HEK293 (cell line): ENCODE measurements around the gene SYT5.
"Not testable (repeated sequence)": the region's sequence is repeated elsewhere in the genome, so short reads cannot be mapped to it uniquely, and the experiment has no call there.

Source experiments
- GLI4 ChIP-seq: fragments of 450-650 bp; formaldehyde crosslinking; IDR thresholded peaks from 2 replicates; pipeline ENCODE4 v1.5.1; 2016; ENCODE audit warnings: missing biosample characterization, missing genetic modification characterization
- KLF16 ChIP-seq: fragments of 450-650 bp; formaldehyde crosslinking; IDR thresholded peaks from 2 replicates; pipeline ENCODE4 v1.5.1; 2017; ENCODE audit warnings: missing biosample characterization, missing genetic modification characterization
- KLF7 ChIP-seq: fragments of 450-650 bp; formaldehyde crosslinking; IDR thresholded peaks from 2 replicates; pipeline ENCODE4 v1.5.1; 2016; ENCODE audit warnings: missing biosample characterization, missing genetic modification characterization, borderline replicate concordance
- TCF7L2 ChIP-seq: IDR thresholded peaks from 2 replicates; pipeline ENCODE4 v1.6.1; 2011; ENCODE audit warnings: low read depth, mild to moderate bottlenecking, inconsistent platforms, low read length, moderate library complexity, borderline replicate concordance
- ZNF138 ChIP-seq: fragments of 450-650 bp; formaldehyde crosslinking; IDR thresholded peaks from 2 replicates; pipeline ENCODE4 v1.5.1; 2016; ENCODE audit warnings: missing biosample characterization, missing genetic modification characterization, borderline replicate concordance
- ZNF175 ChIP-seq: fragments of 450-650 bp; formaldehyde crosslinking; IDR thresholded peaks from 2 replicates; pipeline ENCODE4 v1.5.1; 2016; ENCODE audit warnings: missing biosample characterization, missing genetic modification characterization
- ZNF23 ChIP-seq: fragments of 450-650 bp; formaldehyde crosslinking; IDR thresholded peaks from 2 replicates; pipeline ENCODE4 v1.5.1; 2016; ENCODE audit warnings: missing biosample characterization, missing genetic modification characterization, borderline replicate concordance
- ZNF311 ChIP-seq: fragments of 450-650 bp; formaldehyde crosslinking; IDR thresholded peaks from 2 replicates; pipeline ENCODE4 v1.5.1; 2017; ENCODE audit warnings: missing biosample characterization, missing genetic modification characterization, borderline replicate concordance
- ZNF549 ChIP-seq: fragments of 450-650 bp; IDR thresholded peaks from 2 replicates; pipeline ENCODE4 v1.5.1; 2018; ENCODE audit warnings: missing biosample characterization, missing genetic modification characterization, mild to moderate bottlenecking, inconsistent platforms, moderate library complexity
- ZNF624 ChIP-seq: fragments of 450-650 bp; formaldehyde crosslinking; IDR thresholded peaks from 2 replicates; pipeline ENCODE4 v1.5.1; 2017; ENCODE audit warnings: missing biosample characterization, missing genetic modification characterization
- TF ChIP-seq, protein P1 (sequence below): fragments of 450-650 bp; formaldehyde crosslinking; IDR thresholded peaks from 2 replicates; pipeline ENCODE4 v1.5.1; 2016; ENCODE audit warnings: missing biosample characterization, missing genetic modification characterization
- TF ChIP-seq, protein P2 (sequence below): fragments of 450-650 bp; formaldehyde crosslinking; IDR thresholded peaks from 2 replicates; pipeline ENCODE4 v1.5.1; 2016; ENCODE audit warnings: missing biosample characterization, missing genetic modification characterization, low read depth
- TF ChIP-seq, protein P3 (sequence below): fragments of 450-650 bp; formaldehyde crosslinking; IDR thresholded peaks from 2 replicates; pipeline ENCODE4 v1.5.1; 2016; ENCODE audit warnings: missing biosample characterization, missing genetic modification characterization

DNA sequence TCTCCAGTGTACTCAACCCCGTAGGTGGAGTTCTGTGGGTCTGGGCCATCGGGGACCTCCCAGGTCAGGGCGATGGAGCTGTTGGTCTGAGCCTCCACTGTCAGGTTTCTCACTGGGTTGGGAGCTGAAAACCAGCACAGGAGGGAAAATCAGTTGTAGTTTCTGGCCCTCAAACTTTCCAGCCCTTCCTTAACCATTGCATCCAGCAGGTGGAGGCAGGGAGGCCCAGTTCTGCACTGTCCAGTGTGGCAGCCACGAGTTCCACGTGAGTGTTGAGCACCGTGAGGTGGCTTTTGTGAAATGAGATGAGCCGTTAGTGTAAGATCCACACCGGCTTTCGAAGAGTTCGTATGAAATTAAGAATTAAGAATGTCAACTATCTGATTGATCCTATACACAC is 22.1 kb upstream of the SYT5 start:
- TF ChIP-seq ZNF311 (tag by site-specific recombination); ZNF624; KLF7; ZNF138 (tag by site-specific recombination); ZNF175; ZNF23 (tag by site-specific recombination); GLI4 (tag by site-specific recombination); TCF7L2; ZNF549 (tag by site-specific recombination); KLF16 (tag by site-specific recombination): not testable (repeated sequence)
- TF ChIP-seq, protein P1, sequence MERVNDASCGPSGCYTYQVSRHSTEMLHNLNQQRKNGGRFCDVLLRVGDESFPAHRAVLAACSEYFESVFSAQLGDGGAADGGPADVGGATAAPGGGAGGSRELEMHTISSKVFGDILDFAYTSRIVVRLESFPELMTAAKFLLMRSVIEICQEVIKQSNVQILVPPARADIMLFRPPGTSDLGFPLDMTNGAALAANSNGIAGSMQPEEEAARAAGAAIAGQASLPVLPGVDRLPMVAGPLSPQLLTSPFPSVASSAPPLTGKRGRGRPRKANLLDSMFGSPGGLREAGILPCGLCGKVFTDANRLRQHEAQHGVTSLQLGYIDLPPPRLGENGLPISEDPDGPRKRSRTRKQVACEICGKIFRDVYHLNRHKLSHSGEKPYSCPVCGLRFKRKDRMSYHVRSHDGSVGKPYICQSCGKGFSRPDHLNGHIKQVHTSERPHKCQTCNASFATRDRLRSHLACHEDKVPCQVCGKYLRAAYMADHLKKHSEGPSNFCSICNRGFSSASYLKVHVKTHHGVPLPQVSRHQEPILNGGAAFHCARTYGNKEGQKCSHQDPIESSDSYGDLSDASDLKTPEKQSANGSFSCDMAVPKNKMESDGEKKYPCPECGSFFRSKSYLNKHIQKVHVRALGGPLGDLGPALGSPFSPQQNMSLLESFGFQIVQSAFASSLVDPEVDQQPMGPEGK (tag by site-specific recombination), result not testable (repeated sequence)
- TF ChIP-seq, protein P2, sequence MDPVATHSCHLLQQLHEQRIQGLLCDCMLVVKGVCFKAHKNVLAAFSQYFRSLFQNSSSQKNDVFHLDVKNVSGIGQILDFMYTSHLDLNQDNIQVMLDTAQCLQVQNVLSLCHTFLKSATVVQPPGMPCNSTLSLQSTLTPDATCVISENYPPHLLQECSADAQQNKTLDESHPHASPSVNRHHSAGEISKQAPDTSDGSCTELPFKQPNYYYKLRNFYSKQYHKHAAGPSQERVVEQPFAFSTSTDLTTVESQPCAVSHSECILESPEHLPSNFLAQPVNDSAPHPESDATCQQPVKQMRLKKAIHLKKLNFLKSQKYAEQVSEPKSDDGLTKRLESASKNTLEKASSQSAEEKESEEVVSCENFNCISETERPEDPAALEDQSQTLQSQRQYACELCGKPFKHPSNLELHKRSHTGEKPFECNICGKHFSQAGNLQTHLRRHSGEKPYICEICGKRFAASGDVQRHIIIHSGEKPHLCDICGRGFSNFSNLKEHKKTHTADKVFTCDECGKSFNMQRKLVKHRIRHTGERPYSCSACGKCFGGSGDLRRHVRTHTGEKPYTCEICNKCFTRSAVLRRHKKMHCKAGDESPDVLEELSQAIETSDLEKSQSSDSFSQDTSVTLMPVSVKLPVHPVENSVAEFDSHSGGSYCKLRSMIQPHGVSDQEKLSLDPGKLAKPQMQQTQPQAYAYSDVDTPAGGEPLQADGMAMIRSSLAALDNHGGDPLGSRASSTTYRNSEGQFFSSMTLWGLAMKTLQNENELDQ (tag by site-specific recombination), result not testable (repeated sequence)
- TF ChIP-seq, protein P3, sequence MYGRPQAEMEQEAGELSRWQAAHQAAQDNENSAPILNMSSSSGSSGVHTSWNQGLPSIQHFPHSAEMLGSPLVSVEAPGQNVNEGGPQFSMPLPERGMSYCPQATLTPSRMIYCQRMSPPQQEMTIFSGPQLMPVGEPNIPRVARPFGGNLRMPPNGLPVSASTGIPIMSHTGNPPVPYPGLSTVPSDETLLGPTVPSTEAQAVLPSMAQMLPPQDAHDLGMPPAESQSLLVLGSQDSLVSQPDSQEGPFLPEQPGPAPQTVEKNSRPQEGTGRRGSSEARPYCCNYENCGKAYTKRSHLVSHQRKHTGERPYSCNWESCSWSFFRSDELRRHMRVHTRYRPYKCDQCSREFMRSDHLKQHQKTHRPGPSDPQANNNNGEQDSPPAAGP (tag by site-specific recombination), result not testable (repeated sequence)
